Measurements from ENCODE around the gene COL5A2. TPM values are rescaled to one million over a fixed set of nuclear protein-coding genes. Genes with fewer than 3 reads are reported as not detected.

Gene COL5A2
- total and polyA plus RNA-seq, 8 donors: 1.9 to 43.3 (median 3.3) TPM

DNA sequence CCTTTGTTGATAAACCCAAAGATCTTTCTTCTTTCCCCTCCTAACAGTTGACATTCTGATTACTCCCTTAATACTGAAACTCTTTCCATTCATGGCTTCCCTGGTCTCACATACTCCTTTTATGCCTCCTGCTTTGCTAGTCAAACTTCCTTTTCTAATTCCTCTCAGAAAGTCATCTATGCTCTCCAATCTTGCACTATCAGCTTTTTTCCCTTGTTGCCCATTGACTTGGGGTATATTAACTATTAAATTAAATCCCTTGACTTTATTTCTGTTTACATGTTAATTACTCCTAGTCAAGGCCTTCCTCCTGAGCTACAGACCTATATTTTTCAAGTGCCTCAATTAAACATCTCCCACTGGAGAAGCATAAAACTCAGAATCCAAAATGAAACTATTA is 3.6 kb upstream of the COL5A2 start:
- no peak overlapping the region for H3K4me3 ChIP-seq

DNA sequence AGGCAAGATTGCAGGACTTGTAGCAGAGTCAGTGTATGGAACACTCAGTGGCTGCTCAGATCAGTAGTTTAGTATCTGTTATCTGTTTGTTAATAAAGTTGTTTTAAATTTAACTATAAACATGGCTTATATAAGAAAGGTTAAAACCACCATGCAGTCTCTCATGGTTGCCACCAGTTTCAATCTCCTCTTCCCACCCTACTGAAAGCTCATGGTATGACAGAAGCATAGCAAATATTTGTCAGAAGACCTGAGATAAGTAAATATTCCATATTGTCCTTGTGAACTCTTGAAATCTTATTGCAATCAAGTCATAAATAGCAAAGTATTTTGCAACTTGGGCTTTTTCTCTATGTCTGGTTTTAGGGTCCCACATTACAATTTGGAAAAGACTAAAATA is 2.1 kb upstream of the COL5A2 start:
- Histone ChIP-seq H3K4me1 (no peaks in the 10 kb centered on the region), H3K27ac (no peak overlapping the region), H3K9me3 (no peaks in the 10 kb centered on the region), H3K4me3 (no peak overlapping the region), H3K27me3 (peaks cover 0 to 3% (median 0%) of the 10 kb centered on the region in 4 donors), H3K36me3 (no peaks in the 10 kb centered on the region)
- ATAC-seq (no peak), DNase-seq (no peak), FAIRE-seq (no peak)
- intact Hi-C loops (cut with DNase I): no loop called here
- TF ChIP-seq, protein P1, sequence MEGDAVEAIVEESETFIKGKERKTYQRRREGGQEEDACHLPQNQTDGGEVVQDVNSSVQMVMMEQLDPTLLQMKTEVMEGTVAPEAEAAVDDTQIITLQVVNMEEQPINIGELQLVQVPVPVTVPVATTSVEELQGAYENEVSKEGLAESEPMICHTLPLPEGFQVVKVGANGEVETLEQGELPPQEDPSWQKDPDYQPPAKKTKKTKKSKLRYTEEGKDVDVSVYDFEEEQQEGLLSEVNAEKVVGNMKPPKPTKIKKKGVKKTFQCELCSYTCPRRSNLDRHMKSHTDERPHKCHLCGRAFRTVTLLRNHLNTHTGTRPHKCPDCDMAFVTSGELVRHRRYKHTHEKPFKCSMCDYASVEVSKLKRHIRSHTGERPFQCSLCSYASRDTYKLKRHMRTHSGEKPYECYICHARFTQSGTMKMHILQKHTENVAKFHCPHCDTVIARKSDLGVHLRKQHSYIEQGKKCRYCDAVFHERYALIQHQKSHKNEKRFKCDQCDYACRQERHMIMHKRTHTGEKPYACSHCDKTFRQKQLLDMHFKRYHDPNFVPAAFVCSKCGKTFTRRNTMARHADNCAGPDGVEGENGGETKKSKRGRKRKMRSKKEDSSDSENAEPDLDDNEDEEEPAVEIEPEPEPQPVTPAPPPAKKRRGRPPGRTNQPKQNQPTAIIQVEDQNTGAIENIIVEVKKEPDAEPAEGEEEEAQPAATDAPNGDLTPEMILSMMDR (IDR thresholded peaks at IDR 0.05): no peak

More for the DNA sequence above, 3.6 kb upstream of the COL5A2 start:
- DNase-seq (no peak), ATAC-seq (no peak), FAIRE-seq (no peak)
- H3K27me3 ChIP-seq: peaks cover 0 to 3% (median 0%) of the 10 kb centered on the region in 4 donors
- TF ChIP-seq, protein P1 (IDR thresholded peaks at IDR 0.05): no peak
- H3K27ac ChIP-seq: no peak overlapping the region
- no peaks in the 10 kb centered on the region for H3K36me3 ChIP-seq
- no peaks in the 10 kb centered on the region for H3K9me3 ChIP-seq
- no peaks in the 10 kb centered on the region for H3K4me1 ChIP-seq
- intact Hi-C loops (cut with DNase I): no loop called here

DNA sequence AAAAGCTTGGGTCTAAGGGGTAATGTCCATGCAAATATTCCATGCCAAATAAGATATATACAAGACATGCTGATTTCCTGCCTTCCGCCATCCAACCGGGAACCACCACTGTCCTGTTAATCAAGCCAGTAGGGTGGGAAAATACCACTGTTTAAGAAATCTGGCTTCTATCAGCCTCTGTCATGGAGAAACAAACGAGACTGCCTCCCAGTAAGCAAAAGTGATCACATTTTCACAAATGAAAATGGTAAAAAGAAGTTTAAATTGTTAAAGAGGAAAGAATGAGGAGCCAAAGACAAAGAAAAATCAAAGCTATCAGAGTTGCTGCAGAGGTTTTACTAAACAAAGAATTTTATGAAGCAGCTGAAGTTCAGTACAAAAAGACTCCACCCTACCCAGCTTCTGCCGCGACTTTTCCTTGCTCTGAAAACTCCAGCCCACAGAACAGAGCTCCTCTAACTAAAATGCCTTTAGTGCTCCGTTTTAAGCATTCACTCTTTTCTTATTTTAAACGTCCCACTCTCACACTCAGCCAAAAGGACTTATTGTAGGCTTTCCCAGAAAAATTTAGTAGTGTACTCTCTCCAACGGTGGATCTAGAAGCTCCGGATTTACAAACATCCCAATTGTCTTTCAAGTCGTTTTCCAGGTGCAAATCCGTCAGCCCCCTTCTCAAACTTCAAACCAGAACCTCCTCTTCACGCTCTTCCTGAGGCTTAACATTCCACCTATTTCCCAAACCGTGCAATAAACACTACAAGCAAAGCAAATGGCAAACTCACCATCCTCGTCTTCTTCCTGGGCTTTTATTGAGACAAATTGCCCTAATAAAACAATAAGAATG is 613 bp downstream of the COL5A2 start:
- peak overlapping the region in 2 of 4 donors; percentile 6 to 19 for H3K27ac ChIP-seq

GRCh38 chr2:189178054-189178453 is 1.5 kb downstream of the COL5A2 start:
- Histone ChIP-seq H3K27ac (no peak overlapping the region), H3K36me3 (no peaks in the 10 kb centered on the region), H3K4me1 (no peaks in the 10 kb centered on the region), H3K9me3 (no peaks in the 10 kb centered on the region), H3K4me3 (peak overlapping the region in 1 of 4 donors; percentile 27), H3K27me3 (peaks cover 0 to 3% (median 0%) of the 10 kb centered on the region in 4 donors)
- TF ChIP-seq, protein P1 (IDR thresholded peaks at IDR 0.05): no peak
- 35 to 46% methylated on average over 2 of the region's 2 CpGs for WGBS, 2 donors
- DNase-seq: no peak
- intact Hi-C loops (cut with DNase I): no loop called here
- ATAC-seq: no peak
- peak; percentile 81 for FAIRE-seq

More for the DNA sequence above, 613 bp downstream of the COL5A2 start:
- 7 to 9% methylated on average over 14 of the region's 14 CpGs for WGBS, 2 donors
- Histone ChIP-seq H3K9me3 (no peaks in the 10 kb centered on the region), H3K4me3 (peak overlapping the region in 1 of 4 donors; percentile 27), H3K27me3 (peaks cover 0 to 3% (median 0%) of the 10 kb centered on the region in 4 donors), H3K4me1 (no peaks in the 10 kb centered on the region), H3K36me3 (no peaks in the 10 kb centered on the region)
- peak in 3 of 4 donors; percentile 46 to 61 (median 56) for ATAC-seq
- TF ChIP-seq, protein P1 (IDR thresholded peaks at IDR 0.05): no peak
- no peak for DNase-seq
- intact Hi-C loops (cut with DNase I): no loop called here
- peak; percentile 34 for FAIRE-seq

All from pancreas (tissue), 10 donors.